ENCODE measurements around the gene ZNF780A.
"Not testable (repeated sequence)": the region's sequence is repeated elsewhere in the genome, so short reads cannot be mapped to it uniquely, and the experiment has no call there.

ZNF780A gene

DNA sequence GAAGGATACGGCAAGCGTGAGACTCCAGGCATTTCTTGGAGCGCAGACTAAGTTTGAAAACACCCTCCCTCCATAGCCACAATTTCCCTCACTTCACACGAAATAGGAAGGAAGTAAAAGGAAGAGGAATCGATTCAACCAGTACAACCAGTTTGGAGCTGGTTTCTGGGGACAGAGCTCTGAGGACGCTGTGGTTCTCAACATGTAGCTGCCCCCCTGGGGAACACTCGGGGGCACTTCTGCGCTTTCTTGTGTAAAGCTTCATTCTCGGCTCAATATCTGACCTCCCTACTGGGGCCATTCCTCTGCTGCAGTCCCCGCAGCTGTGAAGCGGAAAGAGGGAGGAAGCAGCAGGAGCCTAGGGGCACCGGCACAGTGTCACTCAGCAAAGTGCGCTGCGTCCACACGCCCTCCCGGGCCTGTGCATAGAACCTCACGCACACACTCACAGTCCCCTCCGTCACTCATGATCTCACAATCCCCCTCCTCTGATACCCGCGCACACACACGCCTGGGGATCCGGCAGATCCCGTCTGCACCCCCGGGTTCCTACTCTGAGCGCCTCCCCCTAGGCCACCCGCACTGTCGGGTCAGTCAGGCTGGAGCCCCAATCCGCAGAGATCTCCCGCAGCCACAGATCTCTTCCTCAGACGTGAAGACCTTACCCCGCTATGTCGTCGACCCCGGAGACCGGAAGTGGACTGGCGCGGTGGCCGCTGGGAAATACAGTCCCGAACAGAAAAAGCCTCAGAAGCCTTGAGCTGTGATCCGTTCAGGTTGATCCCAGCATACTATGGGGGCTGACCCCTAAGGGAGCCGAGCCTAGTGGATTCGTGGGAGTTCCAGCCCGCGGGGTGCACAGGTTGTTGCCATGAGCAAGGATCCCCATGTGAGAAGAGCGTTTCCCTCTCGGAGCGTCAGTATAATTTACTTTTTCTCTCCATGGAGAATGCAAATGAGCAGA, at the start of gene ZNF780A:
TSS of gene ZNF780A (minus strand) at position 703 of the 964 bp plus-strand sequence. CDS start 6,190 bp downstream, outside the sequence.
- DNase-seq (ENCODE audit: low read depth): peak; percentile 56

- peak; percentile 50 for DNase-seq (ENCODE audit: low read depth)
Measured at GRCh38 chr19:40139533-40140287, 49.0 kb upstream of the ZNF780A start.

- DNase-seq (ENCODE audit: low read depth): no peak
Measured at GRCh38 chr19:40136818-40137217, 46.1 kb upstream of the ZNF780A start.

GRCh38 chr19:40134866-40135265, 44.1 kb upstream of the ZNF780A start:
- DNase-seq (ENCODE audit: low read depth): no peak

DNA sequence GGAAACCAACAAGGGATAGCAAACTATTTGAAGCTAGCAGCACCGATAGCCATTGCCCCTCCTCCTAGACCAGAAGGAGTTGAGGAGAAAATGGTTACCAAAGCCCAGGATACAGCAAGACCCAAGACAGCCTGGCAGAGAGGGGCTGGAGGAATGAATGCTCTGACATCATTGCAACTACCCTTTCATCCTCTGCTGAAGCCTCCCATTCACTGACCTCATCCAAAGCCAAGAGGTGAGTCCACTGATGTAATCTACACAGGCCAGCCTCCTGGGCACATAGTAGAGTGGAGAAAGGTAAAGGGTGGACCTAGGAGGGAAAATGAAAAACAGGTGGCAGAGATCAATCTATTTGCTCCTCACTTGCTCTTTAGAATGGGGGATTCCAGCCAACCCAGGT, 42.7 kb upstream of the ZNF780A start:
- DNase-seq (ENCODE audit: low read depth): no peak

- no peak for DNase-seq (ENCODE audit: low read depth)
Measured at GRCh38 chr19:40130013-40130412, 39.3 kb upstream of the ZNF780A start.

- no peak for DNase-seq (ENCODE audit: low read depth)
Measured at GRCh38 chr19:40129425-40129824, 38.7 kb upstream of the ZNF780A start.

GRCh38 chr19:40128991-40129390, 38.2 kb upstream of the ZNF780A start:
- DNase-seq (ENCODE audit: low read depth): no peak

- no peak for DNase-seq (ENCODE audit: low read depth)
Measured at GRCh38 chr19:40119380-40119779, 28.6 kb upstream of the ZNF780A start.

DNA sequence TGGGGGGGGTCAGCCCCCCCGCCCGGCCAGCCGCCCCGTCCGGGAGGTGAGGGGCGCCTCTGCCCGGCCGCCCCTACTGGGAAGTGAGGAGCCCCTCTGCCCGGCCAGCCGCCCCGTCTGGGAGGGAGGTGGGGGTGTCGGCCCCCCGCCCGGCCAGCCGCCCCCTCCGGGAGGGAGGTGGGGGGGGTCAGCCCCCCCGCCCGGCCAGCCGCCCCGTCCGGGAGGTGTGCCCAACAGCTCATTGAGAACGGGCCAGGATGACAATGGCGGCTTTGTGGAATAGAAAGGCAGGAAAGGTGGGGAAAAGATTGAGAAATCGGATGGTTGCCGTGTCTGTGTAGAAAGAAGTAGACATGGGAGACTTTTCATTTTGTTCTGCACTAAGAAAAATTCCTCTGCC, 27.9 kb upstream of the ZNF780A start:
- DNase-seq (ENCODE audit: low read depth): not testable (repeated sequence)

DNA sequence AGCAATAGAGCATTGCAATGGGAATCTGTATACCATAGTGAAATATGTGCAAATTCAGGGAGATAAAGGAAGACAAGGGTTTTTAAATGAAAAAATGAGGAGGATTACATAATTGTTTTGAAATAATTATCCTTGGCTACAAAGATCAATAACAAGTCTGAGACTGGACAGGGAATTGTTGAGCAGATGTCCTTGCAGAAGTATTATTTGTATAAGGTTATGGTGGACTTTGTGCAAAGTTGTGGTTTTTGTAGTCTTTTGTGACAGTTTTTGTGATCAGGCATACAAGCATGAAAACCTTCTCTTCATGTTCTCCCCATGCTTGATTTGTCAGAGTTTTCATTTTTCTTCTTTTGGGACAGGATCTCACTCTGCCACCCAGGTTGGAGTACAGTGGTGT, 25.3 kb upstream of the ZNF780A start:
- DNase-seq (ENCODE audit: low read depth): no peak

GRCh38 chr19:40114119-40114518, 23.4 kb upstream of the ZNF780A start:
- not testable (repeated sequence) for DNase-seq (ENCODE audit: low read depth)

DNA sequence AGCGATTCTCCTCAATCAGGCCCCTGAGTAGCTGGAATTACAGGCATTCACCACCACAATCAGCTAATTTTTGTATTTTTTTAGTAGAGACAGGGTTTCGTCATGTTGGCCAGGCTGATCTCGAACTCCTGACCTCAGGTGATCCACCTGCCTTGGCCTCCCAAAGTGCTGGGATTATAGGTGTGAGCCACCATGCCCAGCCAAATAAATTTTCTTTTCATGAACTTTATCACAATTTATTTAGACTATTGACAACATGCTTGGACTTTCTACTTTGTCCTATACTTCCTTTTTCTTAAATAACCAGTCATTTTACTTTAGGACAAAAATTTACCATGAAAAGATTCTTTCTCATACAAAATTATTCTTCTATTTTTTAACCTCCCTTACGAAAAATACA, 21.5 kb upstream of the ZNF780A start:
- not testable (repeated sequence) for DNase-seq (ENCODE audit: low read depth)

DNA sequence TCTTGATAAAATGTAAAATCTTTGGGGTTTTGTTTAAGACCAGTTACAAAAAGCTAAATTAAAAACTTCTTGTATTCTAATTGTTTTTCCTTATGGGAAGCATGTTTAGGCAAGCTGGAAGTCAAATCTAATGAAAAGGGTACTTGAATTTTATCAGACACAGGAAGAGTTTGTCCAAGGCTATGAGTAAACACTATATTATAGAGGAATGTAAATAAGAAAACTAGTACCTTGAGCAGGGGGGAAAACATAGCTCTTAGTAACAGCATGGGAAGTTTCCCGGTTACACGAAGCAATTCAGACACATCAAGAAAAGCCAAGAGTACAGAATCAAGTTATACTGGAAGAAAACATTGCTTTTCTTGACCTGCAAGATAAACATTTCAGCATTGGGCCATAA, 19.8 kb upstream of the ZNF780A start:
- no peak for DNase-seq (ENCODE audit: low read depth)

- no peak for DNase-seq (ENCODE audit: low read depth)
Measured at GRCh38 chr19:40104754-40105153, 14.0 kb upstream of the ZNF780A start.

- no peak for DNase-seq (ENCODE audit: low read depth)
Measured at GRCh38 chr19:40103600-40103999, 12.9 kb upstream of the ZNF780A start.

DNA sequence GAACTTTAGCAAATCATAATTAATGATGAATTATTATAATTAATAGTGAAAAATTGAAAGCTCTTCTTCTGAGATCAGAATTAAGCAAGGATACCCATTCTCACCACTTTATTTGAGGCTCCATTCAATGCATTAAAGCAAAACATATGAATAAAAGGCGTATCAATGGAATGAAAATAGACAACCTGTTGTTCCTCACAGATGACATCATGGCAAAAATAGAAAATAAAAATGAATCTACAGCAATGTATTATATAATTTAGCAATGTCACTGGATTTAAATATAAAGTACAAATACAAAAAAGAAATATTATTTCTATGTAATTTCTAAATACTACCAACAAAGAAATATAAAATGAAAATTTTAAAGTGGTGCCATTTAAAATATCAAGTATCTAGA, 11.1 kb upstream of the ZNF780A start:
- no peak for DNase-seq (ENCODE audit: low read depth)

- no peak for DNase-seq (ENCODE audit: low read depth)
Measured at GRCh38 chr19:40093416-40093815, 2.7 kb upstream of the ZNF780A start.

GRCh38 chr19:40091205-40092129, 724 bp upstream of the ZNF780A start:
- DNase-seq (ENCODE audit: low read depth): no peak

- peak; percentile 52 for DNase-seq (ENCODE audit: low read depth)
Measured at GRCh38 chr19:40089462-40089861, 1.3 kb downstream of the ZNF780A start.

- no peak for DNase-seq (ENCODE audit: low read depth)
Measured at GRCh38 chr19:40088299-40089047, 2.3 kb downstream of the ZNF780A start.
